H1 (cell line): ENCODE results near the gene BBS5.
"Not testable (repeated sequence)": the region's sequence is repeated elsewhere in the genome, so short reads cannot be mapped to it uniquely, and the experiment has no call there.

Source experiments
- EGR1 ChIP-seq: IDR thresholded peaks from 2 replicates; pipeline ENCODE4 v1.6.1; 2011; ENCODE audit warnings: low read depth, low read length, borderline replicate concordance
- EP300 ChIP-seq, 2 experiments: IDR thresholded peaks; 1 replicate in 1 of 2; 2 replicates in 1 of 2; pipeline ENCODE4 v1.6.1; 2011 to 2012; ENCODE audit warnings: low read depth in 2 of 2, low read length in 2 of 2, mild to moderate bottlenecking in 2 of 2, borderline replicate concordance in 1 of 2, inconsistent platforms in 1 of 2, moderate library complexity in 1 of 2
- KDM4A ChIP-seq: IDR thresholded peaks from one replicate; pipeline ENCODE4 v1.7.1; 2012; ENCODE audit warnings: low read depth, mild to moderate bottlenecking, moderate library complexity, low read length, inconsistent platforms; ENCODE audit not compliant: severe bottlenecking
- POLR2A ChIP-seq, 2 experiments: IDR thresholded peaks; 1 replicate in 1 of 2; 2 replicates in 1 of 2; pipeline ENCODE4 v1.6.1; 2011; ENCODE audit warnings: low read depth in 2 of 2, low read length in 2 of 2, mild to moderate bottlenecking in 2 of 2; ENCODE audit errors: control extremely low read depth in 1 of 2
- POLR2AphosphoS5 ChIP-seq: IDR thresholded peaks from 2 replicates; pipeline ENCODE4 v1.6.1; 2011; ENCODE audit warnings: low read depth, low read length
- TF ChIP-seq, protein P1 (sequence below), 3 experiments: IDR thresholded peaks; 1 replicate in 2 of 3; 2 replicates in 1 of 3; pipeline versions ENCODE4 v1.5.1 to v1.6.1; 2011; ENCODE audit warnings: low read length in 3 of 3, mild to moderate bottlenecking in 3 of 3, inconsistent platforms in 2 of 3, low read depth in 1 of 3, moderate library complexity in 1 of 3; ENCODE audit not compliant: insufficient read depth in 1 of 3; ENCODE audit errors: control extremely low read depth in 1 of 3

DNA sequence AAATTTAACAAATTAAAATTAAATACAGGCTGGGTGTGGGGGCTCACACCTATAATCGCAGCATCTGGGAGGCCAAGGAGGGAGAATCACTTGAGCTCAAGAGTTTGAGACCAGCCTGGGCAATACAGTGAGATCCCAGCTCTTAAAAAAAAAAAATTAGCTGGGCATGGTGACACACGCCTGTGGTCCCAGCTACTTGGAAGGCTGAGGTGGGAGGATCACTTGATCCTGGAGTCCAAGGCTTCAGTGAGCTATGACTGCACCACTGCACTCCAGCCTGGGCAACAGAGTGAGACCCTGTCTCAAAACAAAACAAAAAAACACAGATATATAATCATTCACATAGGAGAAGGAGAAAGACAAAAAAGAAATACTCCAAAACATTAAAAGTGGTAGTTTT is 60.2 kb downstream of the BBS5 start:
- not testable (repeated sequence) for TF ChIP-seq POLR2AphosphoS5; KDM4A; EP300 (IDR thresholded peaks at IDR 0.05; ENCODE audit: borderline replicate concordance in 1 of 2, low read depth in 2 of 2, low read length in 2 of 2); POLR2A (IDR thresholded peaks at IDR 0.05; ENCODE audit: control extremely low read depth in 1 of 2, low read depth in 2 of 2, low read length in 2 of 2); EGR1
- TF ChIP-seq, protein P1, sequence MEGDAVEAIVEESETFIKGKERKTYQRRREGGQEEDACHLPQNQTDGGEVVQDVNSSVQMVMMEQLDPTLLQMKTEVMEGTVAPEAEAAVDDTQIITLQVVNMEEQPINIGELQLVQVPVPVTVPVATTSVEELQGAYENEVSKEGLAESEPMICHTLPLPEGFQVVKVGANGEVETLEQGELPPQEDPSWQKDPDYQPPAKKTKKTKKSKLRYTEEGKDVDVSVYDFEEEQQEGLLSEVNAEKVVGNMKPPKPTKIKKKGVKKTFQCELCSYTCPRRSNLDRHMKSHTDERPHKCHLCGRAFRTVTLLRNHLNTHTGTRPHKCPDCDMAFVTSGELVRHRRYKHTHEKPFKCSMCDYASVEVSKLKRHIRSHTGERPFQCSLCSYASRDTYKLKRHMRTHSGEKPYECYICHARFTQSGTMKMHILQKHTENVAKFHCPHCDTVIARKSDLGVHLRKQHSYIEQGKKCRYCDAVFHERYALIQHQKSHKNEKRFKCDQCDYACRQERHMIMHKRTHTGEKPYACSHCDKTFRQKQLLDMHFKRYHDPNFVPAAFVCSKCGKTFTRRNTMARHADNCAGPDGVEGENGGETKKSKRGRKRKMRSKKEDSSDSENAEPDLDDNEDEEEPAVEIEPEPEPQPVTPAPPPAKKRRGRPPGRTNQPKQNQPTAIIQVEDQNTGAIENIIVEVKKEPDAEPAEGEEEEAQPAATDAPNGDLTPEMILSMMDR (IDR thresholded peaks at IDR 0.05; ENCODE audit: control extremely low read depth in 1 of 3, insufficient read depth in 1 of 3, low read depth in 1 of 3, low read length in 3 of 3): not testable (repeated sequence)
